HL-60 (cell line): ENCODE results near the gene TIPRL.
A peak's percentile ranks its signal among the peaks of the same experiment; 100 is the strongest.
"Not testable (repeated sequence)": the region's sequence is repeated elsewhere in the genome, so short reads cannot be mapped to it uniquely, and the experiment has no call there.

Experiments used
- DNase-seq, 2 experiments: peaks; one replicate each; pipeline ENCODE4 v3.0.0-alpha.2; 2010 to 2020; ENCODE audit warnings: low read depth in 1 of 2, low spot score in 1 of 2
- H3K27ac ChIP-seq: fragments of 250-450 bp; sonication (Bioruptor Pico); replicated peaks from 2 replicates; pipeline ENCODE4 v1.5.1; 2020; ENCODE audit warnings: mild to moderate bottlenecking, moderate library complexity
- H3K27me3 ChIP-seq: fragments of 250-450 bp; sonication (Bioruptor Pico); 2 replicates; pipeline ENCODE4 v1.5.1; 2021; ENCODE audit warnings: mild to moderate bottlenecking, moderate library complexity; ENCODE audit not compliant: insufficient read depth, poor library complexity, severe bottlenecking
- H3K4me3 ChIP-seq: replicated peaks from 2 replicates; pipeline ENCODE4 v1.5.1; 2011; ENCODE audit warnings: mild to moderate bottlenecking, control low read depth, low read length; ENCODE audit not compliant: insufficient read depth
- CTCF ChIP-seq: IDR thresholded peaks from one replicate; pipeline ENCODE4 v1.5.1; 2011; ENCODE audit warnings: low read length, control low read depth, inconsistent platforms; ENCODE audit not compliant: insufficient read depth
- GABPA ChIP-seq: IDR thresholded peaks from 2 replicates; pipeline ENCODE4 v1.6.1; 2012; ENCODE audit warnings: low read depth
- POLR2AphosphoS5 ChIP-seq: IDR thresholded peaks from 2 replicates; pipeline ENCODE4 v1.6.1; 2012; ENCODE audit warnings: low read depth
- REST ChIP-seq: IDR thresholded peaks from 2 replicates; pipeline ENCODE4 v1.6.1; 2012; ENCODE audit warnings: low read depth; ENCODE audit not compliant: insufficient replicate concordance
- SPI1 ChIP-seq: IDR thresholded peaks from 2 replicates; pipeline ENCODE4 v1.6.1; 2012; ENCODE audit warnings: low read depth, mild to moderate bottlenecking, borderline replicate concordance

The TIPRL gene

DNA sequence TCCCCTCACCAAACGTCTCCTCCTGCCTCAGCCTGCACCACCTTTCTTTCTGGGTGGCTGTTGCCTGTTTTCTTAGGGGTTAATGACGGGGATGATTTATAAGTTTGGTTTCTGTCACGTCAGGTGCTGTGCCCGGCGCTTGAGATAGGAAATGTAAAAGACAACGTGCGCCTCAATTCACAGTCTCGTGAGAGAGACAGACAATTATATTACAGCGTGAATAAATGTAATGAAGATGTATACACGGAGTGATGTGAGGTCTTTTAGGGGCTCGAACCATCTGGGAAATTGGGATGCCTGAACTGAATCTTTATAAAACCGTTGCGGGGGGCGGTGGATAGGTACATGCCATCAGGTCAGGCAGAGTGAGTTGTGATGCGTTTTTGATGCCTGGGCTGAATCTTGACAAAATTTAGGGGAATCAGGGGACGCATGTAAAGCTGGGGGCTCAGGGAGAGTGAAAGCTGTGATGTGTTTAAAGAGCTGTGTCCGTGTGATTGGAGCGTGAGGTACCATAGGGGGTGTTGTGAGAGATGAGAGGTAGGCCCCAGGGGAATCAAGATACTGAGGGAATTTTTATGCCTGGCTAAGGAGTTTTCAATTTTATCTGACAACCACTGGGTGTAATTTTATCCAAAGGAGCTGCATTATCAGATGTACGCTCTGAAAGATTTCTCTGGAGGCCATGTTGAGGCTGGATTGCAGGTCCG, 831 bp downstream of the TIPRL start:
- DNase-seq, result no peak
- peak overlapping the region; percentile 81 for H3K27ac ChIP-seq
- no peaks in the 10 kb centered on the region for H3K27me3 ChIP-seq
- H3K4me3 ChIP-seq, result peak overlapping the region; percentile 93
- TF ChIP-seq REST (no peak), CTCF (no peak), POLR2AphosphoS5 (no peak; the same call in 1 of the 2 replicates), GABPA (no peak), SPI1 (no peak)

DNA sequence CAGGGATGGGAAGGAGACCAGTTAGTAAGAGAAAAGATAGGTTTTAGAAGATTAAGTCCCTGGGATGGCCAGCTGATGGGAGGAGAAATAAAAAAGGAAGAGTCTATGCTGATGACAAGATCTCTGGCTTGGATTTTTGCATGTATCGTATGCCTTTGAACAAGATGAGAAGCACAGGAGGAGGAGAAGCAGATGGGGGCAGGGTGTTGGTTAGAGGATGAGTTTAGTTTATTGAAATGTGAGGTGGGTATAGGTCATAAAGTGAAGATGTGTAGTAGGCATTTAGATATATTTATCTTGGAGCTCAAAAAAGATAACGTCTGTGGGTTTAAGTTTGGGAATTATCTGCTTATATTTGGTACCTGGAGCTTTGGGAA, 1.4 kb downstream of the TIPRL start:
- H3K4me3 ChIP-seq, result peak overlapping the region; percentile 93
- no peaks in the 10 kb centered on the region for H3K27me3 ChIP-seq
- peak overlapping the region; percentile 81; the same call in 1 of the 2 replicates for H3K27ac ChIP-seq
- no peak for DNase-seq
- TF ChIP-seq SPI1, result no peak
- no peak for TF ChIP-seq CTCF
- no peak for TF ChIP-seq REST
- no peak for TF ChIP-seq GABPA
- no peak for TF ChIP-seq POLR2AphosphoS5

- H3K4me3 ChIP-seq, H3K27ac ChIP-seq, H3K27me3 ChIP-seq, DNase-seq: not testable (repeated sequence)
Measured at GRCh38 chr1:168181063-168181720, 2.4 kb downstream of the TIPRL start.

DNA sequence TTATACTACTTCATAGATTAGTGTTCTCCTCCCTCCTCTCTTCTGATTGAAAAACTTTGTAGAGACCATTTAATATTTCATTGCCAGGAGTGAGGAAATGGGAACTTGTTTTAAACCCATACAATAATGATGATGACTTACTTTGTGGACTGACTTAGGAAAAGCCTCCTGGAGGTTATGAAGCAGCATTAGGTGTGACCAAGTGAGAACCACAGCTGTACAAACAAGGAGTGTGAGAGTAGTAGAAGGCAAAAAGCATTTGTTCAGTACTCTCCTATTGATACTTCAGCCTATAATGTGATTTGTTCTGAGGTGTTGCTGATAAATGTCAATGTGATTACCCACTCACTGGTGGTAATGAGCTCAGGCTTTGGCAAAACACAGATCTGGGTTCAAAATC, 8.4 kb downstream of the TIPRL start:
- Histone ChIP-seq H3K27me3 (no peaks in the 10 kb centered on the region), H3K27ac (no peak overlapping the region), H3K4me3 (no peak overlapping the region)
- no peak for DNase-seq
- TF ChIP-seq SPI1 (no peak), POLR2AphosphoS5 (no peak), REST (no peak), CTCF (no peak), GABPA (no peak)
